ENCODE results near the gene ABR. TPM values are rescaled to one million over a fixed set of nuclear protein-coding genes. Genes with fewer than 3 reads are reported as not detected.

The ABR gene
- total RNA-seq, 6 experiments from 2014 or later = 49.3 to 58.4 (median 54.4) TPM

- Mint-ChIP-seq H3K36me3 (ENCODE audit: low read depth) (no peaks in the 10 kb centered on the region), H3K4me3 (no peak overlapping the region), H3K27ac (no peak overlapping the region), H3K27me3 (ENCODE audit: insufficient read depth) (no peaks in the 10 kb centered on the region; the same call in 1 of the 2 replicates), H3K9me3 (no peaks in the 10 kb centered on the region), H3K4me1 (ENCODE audit: low read depth) (no peaks in the 10 kb centered on the region)
- no peak for DNase-seq
- TF ChIP-seq, protein P1, sequence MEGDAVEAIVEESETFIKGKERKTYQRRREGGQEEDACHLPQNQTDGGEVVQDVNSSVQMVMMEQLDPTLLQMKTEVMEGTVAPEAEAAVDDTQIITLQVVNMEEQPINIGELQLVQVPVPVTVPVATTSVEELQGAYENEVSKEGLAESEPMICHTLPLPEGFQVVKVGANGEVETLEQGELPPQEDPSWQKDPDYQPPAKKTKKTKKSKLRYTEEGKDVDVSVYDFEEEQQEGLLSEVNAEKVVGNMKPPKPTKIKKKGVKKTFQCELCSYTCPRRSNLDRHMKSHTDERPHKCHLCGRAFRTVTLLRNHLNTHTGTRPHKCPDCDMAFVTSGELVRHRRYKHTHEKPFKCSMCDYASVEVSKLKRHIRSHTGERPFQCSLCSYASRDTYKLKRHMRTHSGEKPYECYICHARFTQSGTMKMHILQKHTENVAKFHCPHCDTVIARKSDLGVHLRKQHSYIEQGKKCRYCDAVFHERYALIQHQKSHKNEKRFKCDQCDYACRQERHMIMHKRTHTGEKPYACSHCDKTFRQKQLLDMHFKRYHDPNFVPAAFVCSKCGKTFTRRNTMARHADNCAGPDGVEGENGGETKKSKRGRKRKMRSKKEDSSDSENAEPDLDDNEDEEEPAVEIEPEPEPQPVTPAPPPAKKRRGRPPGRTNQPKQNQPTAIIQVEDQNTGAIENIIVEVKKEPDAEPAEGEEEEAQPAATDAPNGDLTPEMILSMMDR (IDR thresholded peaks at IDR 0.05) = no peak
Measured at GRCh38 chr17:1013729-1014090, 166.1 kb downstream of the ABR start.

GRCh38 chr17:1012823-1013728 lies 166.7 kb downstream of the ABR start:
- Mint-ChIP-seq H3K4me1 (ENCODE audit: low read depth) (no peaks in the 10 kb centered on the region), H3K27ac (no peak overlapping the region), H3K36me3 (ENCODE audit: low read depth) (no peaks in the 10 kb centered on the region), H3K27me3 (ENCODE audit: insufficient read depth) (no peaks in the 10 kb centered on the region; the same call in 1 of the 2 replicates), H3K9me3 (no peaks in the 10 kb centered on the region), H3K4me3 (no peak overlapping the region)
- TF ChIP-seq, protein P1 (IDR thresholded peaks at IDR 0.05) = no peak
- DNase-seq = no peak

DNA sequence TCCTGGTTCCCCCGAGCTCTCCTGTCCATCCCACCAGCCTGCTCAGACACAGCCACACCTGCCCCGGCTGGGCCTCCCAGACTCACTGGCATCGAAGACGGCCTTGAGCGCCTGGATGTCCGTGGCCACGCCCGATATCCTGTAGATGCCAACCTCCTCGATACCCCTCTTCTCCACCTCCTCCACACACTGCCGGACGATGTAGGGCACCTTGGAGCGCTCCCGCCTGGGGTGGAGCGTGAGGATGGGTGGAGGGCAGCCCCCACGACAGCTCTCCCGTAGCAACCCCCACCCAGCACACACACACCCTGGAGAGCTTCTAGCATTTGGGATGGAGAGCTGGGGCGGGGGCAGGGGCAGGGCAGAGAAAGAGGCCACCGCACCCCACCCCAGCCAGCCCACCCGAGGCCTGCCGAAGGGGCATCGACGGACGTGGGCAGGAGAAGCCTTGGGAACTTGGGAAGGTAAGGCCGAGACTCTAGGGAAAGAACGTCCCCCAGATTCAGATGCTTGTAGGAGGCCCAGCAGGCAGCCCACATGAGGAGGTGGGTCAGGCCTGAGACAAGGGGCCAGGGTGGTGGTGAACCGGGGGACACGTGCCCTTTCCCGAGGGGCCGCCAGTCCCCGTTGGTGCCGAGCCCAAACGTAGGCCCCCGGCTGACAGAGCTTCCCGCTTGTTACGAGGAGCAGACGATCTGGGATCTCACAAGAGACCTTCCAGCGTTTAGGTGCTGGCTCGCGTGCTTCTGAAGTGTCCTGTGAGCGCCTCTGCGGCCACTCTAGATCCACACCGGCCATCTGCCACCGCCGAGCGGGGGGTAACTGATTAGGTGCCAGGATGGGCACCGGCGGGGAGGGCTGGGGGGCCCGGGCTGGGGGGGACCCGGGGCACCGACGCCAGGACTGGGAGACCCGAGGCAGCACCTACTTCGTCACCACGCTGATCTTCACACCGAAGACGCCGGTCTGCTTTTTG lies 167.7 kb downstream of the ABR start:
- Mint-ChIP-seq H3K27me3 (ENCODE audit: insufficient read depth) (no peaks in the 10 kb centered on the region; the same call in 1 of the 2 replicates), H3K4me1 (ENCODE audit: low read depth) (no peaks in the 10 kb centered on the region), H3K36me3 (ENCODE audit: low read depth) (no peaks in the 10 kb centered on the region), H3K9me3 (no peaks in the 10 kb centered on the region), H3K27ac (no peak overlapping the region), H3K4me3 (no peak overlapping the region)
- TF ChIP-seq, protein P1 (IDR thresholded peaks at IDR 0.05) = no peak
- no peak for DNase-seq

DNA sequence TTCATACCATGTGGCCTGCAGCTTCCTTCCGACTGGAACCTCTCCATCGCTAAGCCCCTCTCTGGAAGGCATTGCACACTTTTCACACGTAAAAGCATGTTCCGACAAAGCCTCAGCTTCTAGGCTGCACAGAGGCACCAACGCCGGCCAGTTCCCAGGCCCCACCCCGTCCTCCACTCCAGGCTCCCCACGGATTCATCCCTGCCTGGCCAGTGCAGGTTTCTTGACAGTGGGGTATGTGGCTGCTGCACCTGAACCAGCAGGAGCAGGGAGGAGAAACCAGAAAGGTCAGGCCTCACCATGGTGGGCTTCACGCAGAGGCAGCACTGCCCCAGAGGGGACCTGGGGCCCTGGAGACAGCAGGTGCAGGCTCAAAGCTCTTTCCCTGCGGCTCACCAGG lies 168.6 kb downstream of the ABR start:
- TF ChIP-seq, protein P1 (IDR thresholded peaks at IDR 0.05) = no peak
- no peaks in the 10 kb centered on the region for H3K9me3 Mint-ChIP-seq
- H3K4me1 Mint-ChIP-seq (ENCODE audit: low read depth) = no peaks in the 10 kb centered on the region
- H3K4me3 Mint-ChIP-seq = no peak overlapping the region
- no peak for DNase-seq
- H3K36me3 Mint-ChIP-seq (ENCODE audit: low read depth) = no peaks in the 10 kb centered on the region
- H3K27ac Mint-ChIP-seq = no peak overlapping the region
- no peaks in the 10 kb centered on the region; the same call in 1 of the 2 replicates for H3K27me3 Mint-ChIP-seq (ENCODE audit: insufficient read depth)

GRCh38 chr17:1010586-1010985 lies 169.2 kb downstream of the ABR start:
- Mint-ChIP-seq H3K27ac (no peak overlapping the region), H3K36me3 (ENCODE audit: low read depth) (peaks cover 2% of the 10 kb centered on the region), H3K4me1 (ENCODE audit: low read depth) (no peaks in the 10 kb centered on the region), H3K9me3 (no peaks in the 10 kb centered on the region), H3K27me3 (ENCODE audit: insufficient read depth) (no peaks in the 10 kb centered on the region; the same call in 1 of the 2 replicates), H3K4me3 (no peak overlapping the region)
- DNase-seq = no peak
- TF ChIP-seq, protein P1 (IDR thresholded peaks at IDR 0.05) = no peak

Data from HFFc6 (cell line).